H9 (cell line): ENCODE results near the gene DIRAS2. TPM values are rescaled to one million over a fixed set of nuclear protein-coding genes. Genes with fewer than 3 reads are reported as not detected.

Experiments
- DNase-seq: peaks from one replicate; pipeline ENCODE4 v3.0.0-alpha.2; 2017
- H2AFZ ChIP-seq: one replicate; pipeline ENCODE4 v1.6.1; 2013; ENCODE audit warnings: mild to moderate bottlenecking, low read length, control low read depth, moderate library complexity
- H2AK5ac ChIP-seq: 2 replicates; pipeline ENCODE4 v1.6.1; 2013; ENCODE audit warnings: low read length, control low read depth, mixed read lengths; ENCODE audit not compliant: insufficient read length
- H2BK120ac ChIP-seq: one replicate; pipeline ENCODE4 v1.6.1; 2013; ENCODE audit warnings: low read depth, mild to moderate bottlenecking, low read length, control low read depth, inconsistent platforms; ENCODE audit not compliant: poor library complexity, severe bottlenecking
- H2BK12ac ChIP-seq: 2 replicates; pipeline ENCODE4 v1.6.1; 2013; ENCODE audit warnings: low read length, control low read depth, mixed read lengths, low read depth; ENCODE audit not compliant: insufficient read length
- H2BK15ac ChIP-seq: 2 replicates; pipeline ENCODE4 v1.6.1; 2013; ENCODE audit warnings: low read depth, low read length, control low read depth
- H2BK20ac ChIP-seq: one replicate; pipeline ENCODE4 v1.6.1; 2013; ENCODE audit warnings: low read depth, mild to moderate bottlenecking, low read length, control low read depth, inconsistent platforms; ENCODE audit not compliant: poor library complexity, severe bottlenecking
- H2BK5ac ChIP-seq: 2 replicates; pipeline ENCODE4 v1.6.1; 2013; ENCODE audit warnings: low read length, control low read depth, mixed read lengths; ENCODE audit not compliant: insufficient read length
- H3K14ac ChIP-seq: 2 replicates; pipeline ENCODE4 v1.6.1; 2013; ENCODE audit warnings: low read length, control low read depth; ENCODE audit not compliant: insufficient read depth
- H3K18ac ChIP-seq: 2 replicates; pipeline ENCODE4 v1.6.1; 2013; ENCODE audit warnings: low read depth, mild to moderate bottlenecking, mixed read lengths, low read length, control low read depth; ENCODE audit not compliant: insufficient read length
- H3K23ac ChIP-seq: 2 replicates; pipeline ENCODE4 v1.6.1; 2013; ENCODE audit warnings: low read length, control low read depth, mixed read lengths, low read depth; ENCODE audit not compliant: insufficient read length
- H3K23me2 ChIP-seq: 2 replicates; pipeline ENCODE4 v1.6.1; 2013; ENCODE audit warnings: low read depth, mild to moderate bottlenecking, mixed read lengths, low read length, control low read depth; ENCODE audit not compliant: insufficient read length, poor library complexity, severe bottlenecking
- H3K27ac ChIP-seq: 2 replicates; pipeline ENCODE4 v1.5.1; 2013; ENCODE audit warnings: low read length, control low read depth, mixed read lengths, low read depth; ENCODE audit not compliant: insufficient read length
- H3K27me3 ChIP-seq: 2 replicates; pipeline ENCODE4 v1.6.1; 2013; ENCODE audit warnings: low read length, control low read depth, inconsistent platforms; ENCODE audit not compliant: insufficient read depth
- H3K4ac ChIP-seq: 2 replicates; pipeline ENCODE4 v1.6.1; 2013; ENCODE audit warnings: low read depth, mild to moderate bottlenecking, control low read depth, inconsistent platforms, low read length, moderate library complexity
- H3K4me1 ChIP-seq: 2 replicates; pipeline ENCODE4 v1.6.1; 2013; ENCODE audit warnings: low read length, control low read depth, inconsistent platforms; ENCODE audit not compliant: insufficient read depth
- H3K4me2 ChIP-seq: 2 replicates; pipeline ENCODE4 v1.6.1; 2013; ENCODE audit warnings: low read length, control low read depth, mixed read lengths; ENCODE audit not compliant: insufficient read length, insufficient read depth
- H3K56ac ChIP-seq: 2 replicates; pipeline ENCODE4 v1.6.1; 2013; ENCODE audit warnings: low read depth, mild to moderate bottlenecking, mixed read lengths, low read length, control low read depth; ENCODE audit not compliant: insufficient read length
- H3K79me1 ChIP-seq: 2 replicates; pipeline ENCODE4 v1.6.1; 2013; ENCODE audit warnings: low read depth, mild to moderate bottlenecking, moderate library complexity, low read length, control low read depth, inconsistent platforms; ENCODE audit not compliant: insufficient read depth, poor library complexity, severe bottlenecking
- H3K79me2 ChIP-seq: 2 replicates; pipeline ENCODE4 v1.6.1; 2013; ENCODE audit warnings: low read length, control low read depth, inconsistent platforms; ENCODE audit not compliant: insufficient read depth
- H3K9ac ChIP-seq: 2 replicates; pipeline ENCODE4 v1.6.1; 2013; ENCODE audit warnings: low read length, control low read depth, mixed read lengths; ENCODE audit not compliant: insufficient read length; ENCODE audit errors: extremely low read depth
- H3K9me3 ChIP-seq: one replicate; pipeline ENCODE4 v1.6.1; 2013; ENCODE audit warnings: low read depth, low read length, inconsistent platforms; ENCODE audit not compliant: control insufficient read depth
- H3T11ph ChIP-seq: one replicate; pipeline ENCODE4 v1.6.1; 2013; ENCODE audit warnings: mild to moderate bottlenecking, low read length, control low read depth, inconsistent platforms
- H4K20me1 ChIP-seq: one replicate; pipeline ENCODE4 v1.6.1; 2013; ENCODE audit not compliant: control insufficient read depth, insufficient read length, insufficient read depth
- H4K5ac ChIP-seq: 2 replicates; pipeline ENCODE4 v1.6.1; 2013; ENCODE audit warnings: low read depth, mild to moderate bottlenecking, mixed read lengths, low read length, control low read depth; ENCODE audit not compliant: insufficient read length
- H4K8ac ChIP-seq: replicated peaks from 2 replicates; pipeline ENCODE4 v1.6.1; 2013; ENCODE audit warnings: low read length, control low read depth, mixed read lengths, low read depth; ENCODE audit not compliant: insufficient read length
- H4K91ac ChIP-seq: 2 replicates; pipeline ENCODE4 v1.6.1; 2013; ENCODE audit warnings: low read depth, mild to moderate bottlenecking, moderate library complexity, mixed read lengths, low read length, control low read depth; ENCODE audit not compliant: insufficient read length
- H3K27ac Mint-ChIP-seq, 3 experiments: 2 replicates in 2 of 3; 3 replicates in 1 of 3; pipeline ENCODE4 v1.8.0; 2020 to 2021; ENCODE audit warnings: mixed read lengths in 3 of 3, mild to moderate bottlenecking in 1 of 3, moderate library complexity in 1 of 3
- H3K27me3 Mint-ChIP-seq: 2 replicates; pipeline ENCODE4 v1.8.0; 2021; ENCODE audit warnings: low read depth, mild to moderate bottlenecking, moderate library complexity, mixed read lengths
- H3K36me3 Mint-ChIP-seq, 3 experiments: 2 replicates in 2 of 3; 3 replicates in 1 of 3; pipeline ENCODE4 v1.8.0; 2020 to 2021; ENCODE audit warnings: low read depth in 3 of 3, mixed read lengths in 3 of 3; ENCODE audit not compliant: insufficient read depth in 1 of 3
- H3K4me1 Mint-ChIP-seq, 2 experiments: 2 replicates each; pipeline ENCODE4 v1.8.0; 2020; ENCODE audit warnings: mixed read lengths in 2 of 2
- H3K4me3 Mint-ChIP-seq, 2 experiments: 2 replicates in 1 of 2; 3 replicates in 1 of 2; pipeline ENCODE4 v1.8.0; 2020 to 2021; ENCODE audit warnings: mild to moderate bottlenecking in 2 of 2, mixed read lengths in 2 of 2, moderate library complexity in 1 of 2
- H3K9me3 Mint-ChIP-seq, 2 experiments: 2 replicates in 1 of 2; 3 replicates in 1 of 2; pipeline ENCODE4 v1.8.0; 2020; ENCODE audit warnings: mild to moderate bottlenecking in 2 of 2, mixed read lengths in 2 of 2, moderate library complexity in 1 of 2
- CTCF ChIP-seq: fragments of 200-600 bp; sonication (generic); conservative IDR thresholded peaks from 3 replicates; pipeline ENCODE4 v1.8.0; 2021; ENCODE audit warnings: antibody characterized with exemption, mild to moderate bottlenecking
- WGBS: extraction: QIAGEN DNeasy Blood & Tissue Kit; methylation state at CpG from one replicate; pipeline ENCODE4 v1.1.7; 2013; ENCODE audit warnings: missing lambda C conversion rate, low lambda C conversion rate, mixed read lengths; ENCODE audit not compliant: insufficient read length; ENCODE audit errors: extremely low coverage; 5-methylcytosine and 5-hydroxymethylcytosine counted together
- total RNA-seq: library from RNA; stranded (reverse); gene quantifications from 2 replicates; pipeline ENCODE4 v1.2.1, GENCODE V29; 2021

The DIRAS2 gene
- total RNA-seq, 1 experiment from 2014 or later = not detected

- Histone ChIP-seq H3K4me2 (no peak overlapping the region), H3K79me1 (no peaks in the 10 kb centered on the region), H2BK120ac (no peak overlapping the region), H4K5ac (no peak overlapping the region), H4K20me1 (no peaks in the 10 kb centered on the region), H2AFZ (no peak overlapping the region), H3K4me1 (no peaks in the 10 kb centered on the region), H3K23me2 (no peaks in the 10 kb centered on the region), H2AK5ac (no peak overlapping the region), H4K8ac (no peak overlapping the region), H3K56ac (no peak overlapping the region), H2BK20ac (no peak overlapping the region), H3K27ac (no peak overlapping the region), H3K9ac (no peak overlapping the region), H2BK15ac (no peak overlapping the region), H3T11ph (no peak overlapping the region), H4K91ac (no peak overlapping the region), H2BK5ac (no peak overlapping the region), H3K4ac (no peak overlapping the region), H3K23ac (no peak overlapping the region), H3K9me3 (no peaks in the 10 kb centered on the region), H3K14ac (no peak overlapping the region), H2BK12ac (no peak overlapping the region), H3K27me3 (no peaks in the 10 kb centered on the region), H3K79me2 (no peaks in the 10 kb centered on the region), H3K18ac (no peak overlapping the region)
- Mint-ChIP-seq H3K4me1 (peaks cover 0 to 3% of the 10 kb centered on the region in 2 experiments; a peak in 2 of 4 replicates), H3K9me3 (no peaks in the 10 kb centered on the region), H3K36me3 (no peaks in the 10 kb centered on the region), H3K27me3 (peaks cover 2% of the 10 kb centered on the region; the same call in 1 of the 2 replicates), H3K4me3 (no peak overlapping the region), H3K27ac (no peak overlapping the region)
- TF ChIP-seq CTCF = no peak
- DNase-seq = no peak
- WGBS = no CpG with 5 or more reads among the region's 3 CpGs
These were observed 25.8 kb downstream of the DIRAS2 start for GRCh38 chr9:90616806-90617205.
